NCI-H748 (cell line): Measurements from ENCODE around the gene C1orf174.

Experiments used
- DNase-seq: peaks from one replicate; lab custom pipeline; 2025; ENCODE audit not compliant: unreplicated experiment; lab: John Stamatoyannopoulos, UW

C1orf174 gene

GRCh38 chr1:3910857-3911845 is 11.1 kb upstream of the C1orf174 start:
- DNase-seq, result peak; percentile 79

GRCh38 chr1:3910049-3910731 is 10.1 kb upstream of the C1orf174 start:
- no peak for DNase-seq

GRCh38 chr1:3909615-3910014 is 9.5 kb upstream of the C1orf174 start:
- DNase-seq, result no peak

GRCh38 chr1:3908886-3909517 is 8.9 kb upstream of the C1orf174 start:
- no peak for DNase-seq

- no peak for DNase-seq
These were observed 7.6 kb upstream of the C1orf174 start for GRCh38 chr1:3907621-3908165.

- no peak for DNase-seq
These were observed 7.0 kb upstream of the C1orf174 start for GRCh38 chr1:3907031-3907534.

GRCh38 chr1:3906672-3907020 is 6.6 kb upstream of the C1orf174 start:
- no peak for DNase-seq

- peak; percentile 14 for DNase-seq
These were observed 6.0 kb upstream of the C1orf174 start for GRCh38 chr1:3905953-3906671.

GRCh38 chr1:3905266-3905952 is 5.3 kb upstream of the C1orf174 start:
- DNase-seq, result no peak

- DNase-seq, result no peak
These were observed 4.7 kb upstream of the C1orf174 start for GRCh38 chr1:3904843-3905185.

GRCh38 chr1:3904006-3904842 is 4.2 kb upstream of the C1orf174 start:
- no peak for DNase-seq

GRCh38 chr1:3903141-3904005 is 3.3 kb upstream of the C1orf174 start:
- DNase-seq, result peak; percentile 23

- no peak for DNase-seq
These were observed 2.6 kb upstream of the C1orf174 start for GRCh38 chr1:3902571-3903091.

GRCh38 chr1:3902111-3902511 is 2.0 kb upstream of the C1orf174 start:
- no peak for DNase-seq

GRCh38 chr1:3900969-3901529 is 977 bp upstream of the C1orf174 start:
- DNase-seq, result peak; percentile 91

- no peak for DNase-seq
These were observed 320 bp downstream of the C1orf174 start for GRCh38 chr1:3899754-3900149.

- peak; percentile 25 for DNase-seq
These were observed 898 bp downstream of the C1orf174 start for GRCh38 chr1:3898994-3899753.
